Measurements from ENCODE around the gene MRPS27.

GRCh38 chr5:72271702-72272101 is 48.3 kb downstream of the MRPS27 start:
- TF ChIP-seq CTCF (IDR thresholded peaks at IDR 0.05) (no peak), POLR2A (IDR thresholded peaks at IDR 0.05) (no peak)

Measured in Peyer's patch (tissue), 4 donors.